H9 (cell line): ENCODE measurements around the gene GBP7. TPM values are rescaled to one million over a fixed set of nuclear protein-coding genes. Genes with fewer than 3 reads are reported as not detected.

Source experiments
- DNase-seq: peaks from one replicate; pipeline ENCODE4 v3.0.0-alpha.2; 2017
- H2AFZ ChIP-seq: one replicate; pipeline ENCODE4 v1.6.1; 2013; ENCODE audit warnings: mild to moderate bottlenecking, low read length, control low read depth, moderate library complexity
- H2AK5ac ChIP-seq: 2 replicates; pipeline ENCODE4 v1.6.1; 2013; ENCODE audit warnings: low read length, control low read depth, mixed read lengths; ENCODE audit not compliant: insufficient read length
- H2BK120ac ChIP-seq: one replicate; pipeline ENCODE4 v1.6.1; 2013; ENCODE audit warnings: low read depth, mild to moderate bottlenecking, low read length, control low read depth, inconsistent platforms; ENCODE audit not compliant: poor library complexity, severe bottlenecking
- H2BK12ac ChIP-seq: 2 replicates; pipeline ENCODE4 v1.6.1; 2013; ENCODE audit warnings: low read length, control low read depth, mixed read lengths, low read depth; ENCODE audit not compliant: insufficient read length
- H2BK15ac ChIP-seq: 2 replicates; pipeline ENCODE4 v1.6.1; 2013; ENCODE audit warnings: low read depth, low read length, control low read depth
- H2BK20ac ChIP-seq: one replicate; pipeline ENCODE4 v1.6.1; 2013; ENCODE audit warnings: low read depth, mild to moderate bottlenecking, low read length, control low read depth, inconsistent platforms; ENCODE audit not compliant: poor library complexity, severe bottlenecking
- H2BK5ac ChIP-seq: 2 replicates; pipeline ENCODE4 v1.6.1; 2013; ENCODE audit warnings: low read length, control low read depth, mixed read lengths; ENCODE audit not compliant: insufficient read length
- H3K14ac ChIP-seq: 2 replicates; pipeline ENCODE4 v1.6.1; 2013; ENCODE audit warnings: low read length, control low read depth; ENCODE audit not compliant: insufficient read depth
- H3K18ac ChIP-seq: 2 replicates; pipeline ENCODE4 v1.6.1; 2013; ENCODE audit warnings: low read depth, mild to moderate bottlenecking, mixed read lengths, low read length, control low read depth; ENCODE audit not compliant: insufficient read length
- H3K23ac ChIP-seq: 2 replicates; pipeline ENCODE4 v1.6.1; 2013; ENCODE audit warnings: low read length, control low read depth, mixed read lengths, low read depth; ENCODE audit not compliant: insufficient read length
- H3K23me2 ChIP-seq: 2 replicates; pipeline ENCODE4 v1.6.1; 2013; ENCODE audit warnings: low read depth, mild to moderate bottlenecking, mixed read lengths, low read length, control low read depth; ENCODE audit not compliant: insufficient read length, poor library complexity, severe bottlenecking
- H3K27ac ChIP-seq: 2 replicates; pipeline ENCODE4 v1.5.1; 2013; ENCODE audit warnings: low read length, control low read depth, mixed read lengths, low read depth; ENCODE audit not compliant: insufficient read length
- H3K27me3 ChIP-seq: 2 replicates; pipeline ENCODE4 v1.6.1; 2013; ENCODE audit warnings: low read length, control low read depth, inconsistent platforms; ENCODE audit not compliant: insufficient read depth
- H3K4ac ChIP-seq: 2 replicates; pipeline ENCODE4 v1.6.1; 2013; ENCODE audit warnings: low read depth, mild to moderate bottlenecking, control low read depth, inconsistent platforms, low read length, moderate library complexity
- H3K4me1 ChIP-seq: 2 replicates; pipeline ENCODE4 v1.6.1; 2013; ENCODE audit warnings: low read length, control low read depth, inconsistent platforms; ENCODE audit not compliant: insufficient read depth
- H3K4me2 ChIP-seq: 2 replicates; pipeline ENCODE4 v1.6.1; 2013; ENCODE audit warnings: low read length, control low read depth, mixed read lengths; ENCODE audit not compliant: insufficient read length, insufficient read depth
- H3K56ac ChIP-seq: 2 replicates; pipeline ENCODE4 v1.6.1; 2013; ENCODE audit warnings: low read depth, mild to moderate bottlenecking, mixed read lengths, low read length, control low read depth; ENCODE audit not compliant: insufficient read length
- H3K79me1 ChIP-seq: 2 replicates; pipeline ENCODE4 v1.6.1; 2013; ENCODE audit warnings: low read depth, mild to moderate bottlenecking, moderate library complexity, low read length, control low read depth, inconsistent platforms; ENCODE audit not compliant: insufficient read depth, poor library complexity, severe bottlenecking
- H3K79me2 ChIP-seq: 2 replicates; pipeline ENCODE4 v1.6.1; 2013; ENCODE audit warnings: low read length, control low read depth, inconsistent platforms; ENCODE audit not compliant: insufficient read depth
- H3K9ac ChIP-seq: 2 replicates; pipeline ENCODE4 v1.6.1; 2013; ENCODE audit warnings: low read length, control low read depth, mixed read lengths; ENCODE audit not compliant: insufficient read length; ENCODE audit errors: extremely low read depth
- H3K9me3 ChIP-seq: one replicate; pipeline ENCODE4 v1.6.1; 2013; ENCODE audit warnings: low read depth, low read length, inconsistent platforms; ENCODE audit not compliant: control insufficient read depth
- H3T11ph ChIP-seq: one replicate; pipeline ENCODE4 v1.6.1; 2013; ENCODE audit warnings: mild to moderate bottlenecking, low read length, control low read depth, inconsistent platforms
- H4K20me1 ChIP-seq: one replicate; pipeline ENCODE4 v1.6.1; 2013; ENCODE audit not compliant: control insufficient read depth, insufficient read length, insufficient read depth
- H4K5ac ChIP-seq: 2 replicates; pipeline ENCODE4 v1.6.1; 2013; ENCODE audit warnings: low read depth, mild to moderate bottlenecking, mixed read lengths, low read length, control low read depth; ENCODE audit not compliant: insufficient read length
- H4K8ac ChIP-seq: replicated peaks from 2 replicates; pipeline ENCODE4 v1.6.1; 2013; ENCODE audit warnings: low read length, control low read depth, mixed read lengths, low read depth; ENCODE audit not compliant: insufficient read length
- H4K91ac ChIP-seq: 2 replicates; pipeline ENCODE4 v1.6.1; 2013; ENCODE audit warnings: low read depth, mild to moderate bottlenecking, moderate library complexity, mixed read lengths, low read length, control low read depth; ENCODE audit not compliant: insufficient read length
- H3K27ac Mint-ChIP-seq, 3 experiments: 2 replicates in 2 of 3; 3 replicates in 1 of 3; pipeline ENCODE4 v1.8.0; 2020 to 2021; ENCODE audit warnings: mixed read lengths in 3 of 3, mild to moderate bottlenecking in 1 of 3, moderate library complexity in 1 of 3
- H3K27me3 Mint-ChIP-seq: 2 replicates; pipeline ENCODE4 v1.8.0; 2021; ENCODE audit warnings: low read depth, mild to moderate bottlenecking, moderate library complexity, mixed read lengths
- H3K36me3 Mint-ChIP-seq, 3 experiments: 2 replicates in 2 of 3; 3 replicates in 1 of 3; pipeline ENCODE4 v1.8.0; 2020 to 2021; ENCODE audit warnings: low read depth in 3 of 3, mixed read lengths in 3 of 3; ENCODE audit not compliant: insufficient read depth in 1 of 3
- H3K4me1 Mint-ChIP-seq, 2 experiments: 2 replicates each; pipeline ENCODE4 v1.8.0; 2020; ENCODE audit warnings: mixed read lengths in 2 of 2
- H3K4me3 Mint-ChIP-seq, 2 experiments: 2 replicates in 1 of 2; 3 replicates in 1 of 2; pipeline ENCODE4 v1.8.0; 2020 to 2021; ENCODE audit warnings: mild to moderate bottlenecking in 2 of 2, mixed read lengths in 2 of 2, moderate library complexity in 1 of 2
- H3K9me3 Mint-ChIP-seq, 2 experiments: 2 replicates in 1 of 2; 3 replicates in 1 of 2; pipeline ENCODE4 v1.8.0; 2020; ENCODE audit warnings: mild to moderate bottlenecking in 2 of 2, mixed read lengths in 2 of 2, moderate library complexity in 1 of 2
- WGBS: extraction: QIAGEN DNeasy Blood & Tissue Kit; methylation state at CpG from one replicate; pipeline ENCODE4 v1.1.7; 2013; ENCODE audit warnings: missing lambda C conversion rate, low lambda C conversion rate, mixed read lengths; ENCODE audit not compliant: insufficient read length; ENCODE audit errors: extremely low coverage; 5-methylcytosine and 5-hydroxymethylcytosine counted together
- total RNA-seq: library from RNA; stranded (reverse); gene quantifications from 2 replicates; pipeline ENCODE4 v1.2.1, GENCODE V29; 2021
- TF ChIP-seq, protein P1 (sequence below): fragments of 200-600 bp; sonication (generic); conservative IDR thresholded peaks from 3 replicates; pipeline ENCODE4 v1.8.0; 2021; ENCODE audit warnings: antibody characterized with exemption, mild to moderate bottlenecking

Gene GBP7
- total RNA-seq, 1 experiment from 2014 or later = not detected

- Histone ChIP-seq H3K18ac (no peak overlapping the region), H3K4me1 (no peaks in the 10 kb centered on the region), H3K23me2 (no peaks in the 10 kb centered on the region), H2BK15ac (no peak overlapping the region), H3K23ac (no peak overlapping the region), H2BK120ac (no peak overlapping the region), H3K9me3 (no peaks in the 10 kb centered on the region), H3K79me2 (no peaks in the 10 kb centered on the region), H3K4ac (no peak overlapping the region), H4K91ac (no peak overlapping the region), H3K4me2 (no peak overlapping the region), H2AK5ac (no peak overlapping the region), H3K27ac (no peak overlapping the region), H3K27me3 (no peaks in the 10 kb centered on the region), H2AFZ (no peak overlapping the region), H2BK5ac (no peak overlapping the region), H4K8ac (no peak overlapping the region), H3K14ac (no peak overlapping the region), H3K79me1 (no peaks in the 10 kb centered on the region), H4K5ac (no peak overlapping the region), H3T11ph (no peak overlapping the region), H2BK12ac (no peak overlapping the region), H4K20me1 (no peaks in the 10 kb centered on the region), H2BK20ac (no peak overlapping the region), H3K56ac (no peak overlapping the region), H3K9ac (no peak overlapping the region)
- Mint-ChIP-seq H3K9me3 (no peaks in the 10 kb centered on the region), H3K4me1 (peaks cover 0 to 2% of the 10 kb centered on the region in 2 experiments; a peak in 1 of 4 replicates), H3K36me3 (no peaks in the 10 kb centered on the region), H3K27me3 (no peaks in the 10 kb centered on the region), H3K4me3 (no peak overlapping the region), H3K27ac (no peak overlapping the region)
- TF ChIP-seq, protein P1, sequence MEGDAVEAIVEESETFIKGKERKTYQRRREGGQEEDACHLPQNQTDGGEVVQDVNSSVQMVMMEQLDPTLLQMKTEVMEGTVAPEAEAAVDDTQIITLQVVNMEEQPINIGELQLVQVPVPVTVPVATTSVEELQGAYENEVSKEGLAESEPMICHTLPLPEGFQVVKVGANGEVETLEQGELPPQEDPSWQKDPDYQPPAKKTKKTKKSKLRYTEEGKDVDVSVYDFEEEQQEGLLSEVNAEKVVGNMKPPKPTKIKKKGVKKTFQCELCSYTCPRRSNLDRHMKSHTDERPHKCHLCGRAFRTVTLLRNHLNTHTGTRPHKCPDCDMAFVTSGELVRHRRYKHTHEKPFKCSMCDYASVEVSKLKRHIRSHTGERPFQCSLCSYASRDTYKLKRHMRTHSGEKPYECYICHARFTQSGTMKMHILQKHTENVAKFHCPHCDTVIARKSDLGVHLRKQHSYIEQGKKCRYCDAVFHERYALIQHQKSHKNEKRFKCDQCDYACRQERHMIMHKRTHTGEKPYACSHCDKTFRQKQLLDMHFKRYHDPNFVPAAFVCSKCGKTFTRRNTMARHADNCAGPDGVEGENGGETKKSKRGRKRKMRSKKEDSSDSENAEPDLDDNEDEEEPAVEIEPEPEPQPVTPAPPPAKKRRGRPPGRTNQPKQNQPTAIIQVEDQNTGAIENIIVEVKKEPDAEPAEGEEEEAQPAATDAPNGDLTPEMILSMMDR = no peak
- no peak for DNase-seq
- no CpG with 5 or more reads among the region's 4 CpGs for WGBS
Observed at GRCh38 chr1:89172468-89173143, 3.2 kb downstream of the GBP7 start.
